GM23248 (cell line): ENCODE measurements around the gene STIM2.

Source experiments
- EZH2 ChIP-seq: fragments of 200-600 bp; sonication (generic); IDR thresholded peaks from 2 replicates; pipeline ENCODE4 v1.6.1; 2018; ENCODE audit warnings: antibody characterized with exemption, mild to moderate bottlenecking; ENCODE audit not compliant: insufficient read depth, poor library complexity, severe bottlenecking
- EZH2phosphoT487 ChIP-seq: fragments of 200-600 bp; sonication (generic); IDR thresholded peaks from 2 replicates; pipeline ENCODE4 v1.6.1; 2018; ENCODE audit warnings: antibody characterized with exemption, moderate library complexity, mild to moderate bottlenecking, low read depth; ENCODE audit not compliant: insufficient read depth

DNA sequence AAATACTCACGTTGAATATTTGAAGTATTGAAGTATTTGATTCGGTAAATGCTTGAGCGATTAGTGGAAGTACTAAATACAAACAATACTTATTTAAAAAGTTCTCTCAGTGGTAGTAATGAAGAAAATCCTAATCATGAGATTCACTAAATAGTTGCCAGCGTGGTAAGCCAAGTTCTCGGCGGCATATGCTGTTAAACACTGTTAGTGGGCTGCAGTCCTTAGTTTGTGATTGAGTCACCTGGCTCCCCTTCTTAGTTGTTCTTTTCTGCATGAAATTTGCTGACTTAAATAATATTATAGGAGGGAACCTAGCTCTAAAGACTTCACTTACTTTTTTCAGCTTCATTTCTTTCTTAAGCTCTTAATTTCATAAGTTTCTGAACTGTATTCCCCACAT lies 51.4 kb downstream of the STIM2 start:
- no peak for TF ChIP-seq EZH2phosphoT487
- TF ChIP-seq EZH2, result no peak
